ENCODE data around the gene CORIN.

DNA sequence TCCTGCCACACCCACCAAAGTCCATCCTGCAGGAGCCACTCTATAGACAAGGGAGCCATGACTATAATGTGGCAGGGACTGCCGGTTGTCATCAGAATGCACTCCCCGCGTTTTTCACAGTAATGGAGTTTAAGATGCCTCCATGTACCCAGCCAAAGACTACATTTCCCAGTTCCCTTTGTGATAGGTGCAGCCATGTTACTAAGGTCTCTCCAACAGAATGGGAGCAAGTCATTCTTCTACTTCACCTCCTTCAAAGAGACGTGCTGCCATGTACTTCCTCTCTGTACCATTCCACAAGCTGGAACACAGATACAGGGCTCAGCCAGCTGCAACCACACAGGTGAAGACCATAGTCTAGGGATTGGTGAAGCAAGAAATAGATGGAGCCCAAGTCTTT lies 126.7 kb downstream of the CORIN start:
- TF ChIP-seq, protein P1, sequence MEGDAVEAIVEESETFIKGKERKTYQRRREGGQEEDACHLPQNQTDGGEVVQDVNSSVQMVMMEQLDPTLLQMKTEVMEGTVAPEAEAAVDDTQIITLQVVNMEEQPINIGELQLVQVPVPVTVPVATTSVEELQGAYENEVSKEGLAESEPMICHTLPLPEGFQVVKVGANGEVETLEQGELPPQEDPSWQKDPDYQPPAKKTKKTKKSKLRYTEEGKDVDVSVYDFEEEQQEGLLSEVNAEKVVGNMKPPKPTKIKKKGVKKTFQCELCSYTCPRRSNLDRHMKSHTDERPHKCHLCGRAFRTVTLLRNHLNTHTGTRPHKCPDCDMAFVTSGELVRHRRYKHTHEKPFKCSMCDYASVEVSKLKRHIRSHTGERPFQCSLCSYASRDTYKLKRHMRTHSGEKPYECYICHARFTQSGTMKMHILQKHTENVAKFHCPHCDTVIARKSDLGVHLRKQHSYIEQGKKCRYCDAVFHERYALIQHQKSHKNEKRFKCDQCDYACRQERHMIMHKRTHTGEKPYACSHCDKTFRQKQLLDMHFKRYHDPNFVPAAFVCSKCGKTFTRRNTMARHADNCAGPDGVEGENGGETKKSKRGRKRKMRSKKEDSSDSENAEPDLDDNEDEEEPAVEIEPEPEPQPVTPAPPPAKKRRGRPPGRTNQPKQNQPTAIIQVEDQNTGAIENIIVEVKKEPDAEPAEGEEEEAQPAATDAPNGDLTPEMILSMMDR (IDR thresholded peaks at IDR 0.05): no peak
- no peak for TF ChIP-seq EP300 (IDR thresholded peaks at IDR 0.05)
